Astrocyte of the hippocampus (primary cell): ENCODE results near the gene MMP8.
"Not testable (repeated sequence)": the region's sequence is repeated elsewhere in the genome, so short reads cannot be mapped to it uniquely, and the experiment has no call there.

ENCODE experiments used
- DNase-seq: peaks from one replicate; pipeline ENCODE4 v3.0.0; 2011; ENCODE audit warnings: low read depth, low spot score

The MMP8 gene

GRCh38 chr11:102724904-102725500 lies at the start of gene MMP8:
TSS of gene MMP8 (minus strand) at chr11:102724954. CDS start at chr11:102724855, 99 bp downstream.
- DNase-seq, result peak; percentile 53

DNA sequence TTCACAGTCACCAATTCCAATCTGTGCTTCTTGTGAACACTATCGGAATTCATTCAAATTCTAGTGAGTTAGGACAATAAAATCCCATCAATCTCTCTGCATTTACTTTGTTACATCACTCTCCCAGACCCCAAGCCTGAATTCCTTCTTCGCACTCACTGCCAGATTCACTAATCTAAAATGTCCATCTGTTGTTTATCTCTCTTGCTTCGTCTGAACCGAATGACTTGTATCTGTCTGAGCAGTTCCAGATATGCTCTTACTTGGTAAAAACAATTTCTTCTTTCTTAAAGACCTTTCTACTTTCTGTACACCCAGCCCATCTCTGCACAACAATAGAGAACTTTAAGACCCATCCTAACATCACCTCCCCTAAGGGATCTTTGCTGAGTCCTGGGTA lies 48.6 kb upstream of the MMP8 start:
- DNase-seq, result no peak

- no peak for DNase-seq
These were observed 46.6 kb upstream of the MMP8 start for GRCh38 chr11:102771351-102771750.

DNA sequence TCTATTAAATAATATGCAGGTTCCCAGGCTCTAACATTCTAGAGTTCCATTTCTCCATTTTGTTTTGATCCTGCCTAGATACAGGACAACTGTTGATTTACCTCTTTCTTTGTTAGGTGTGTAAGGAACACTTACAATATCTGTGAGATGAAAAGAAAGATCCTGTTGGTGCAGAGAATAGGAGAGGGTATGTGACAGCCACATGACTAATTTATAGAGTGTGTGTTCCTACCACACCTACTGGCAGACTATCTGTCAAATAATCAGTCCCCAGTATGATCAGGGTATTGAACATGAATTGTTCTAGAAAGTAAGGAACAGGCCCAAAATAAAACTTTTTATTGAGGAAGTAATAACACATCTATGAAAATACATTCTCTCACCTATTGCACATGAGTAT lies 45.4 kb upstream of the MMP8 start:
- no peak for DNase-seq

DNA sequence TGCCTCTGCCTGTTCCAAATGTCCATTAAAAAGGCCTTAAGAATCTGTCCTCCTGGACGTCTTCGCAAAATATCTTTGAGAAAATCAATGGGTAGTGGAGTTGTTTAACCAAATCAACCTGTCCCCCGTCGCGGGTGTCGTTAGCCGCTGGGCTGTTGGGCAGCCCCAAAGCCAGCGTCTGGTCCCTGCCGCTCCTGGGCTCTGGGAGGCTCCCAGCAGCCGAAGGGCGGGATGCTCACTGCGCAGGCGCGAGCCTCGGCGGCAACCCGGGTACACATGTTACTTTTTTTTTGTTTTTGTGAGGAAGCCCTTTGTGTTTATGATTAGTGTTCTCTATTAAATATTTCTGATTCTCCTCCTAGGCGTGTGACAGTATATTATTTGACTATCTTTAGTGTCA lies 43.0 kb upstream of the MMP8 start:
- no peak for DNase-seq

- DNase-seq, result no peak
These were observed 38.7 kb upstream of the MMP8 start for GRCh38 chr11:102763440-102763839.

DNA sequence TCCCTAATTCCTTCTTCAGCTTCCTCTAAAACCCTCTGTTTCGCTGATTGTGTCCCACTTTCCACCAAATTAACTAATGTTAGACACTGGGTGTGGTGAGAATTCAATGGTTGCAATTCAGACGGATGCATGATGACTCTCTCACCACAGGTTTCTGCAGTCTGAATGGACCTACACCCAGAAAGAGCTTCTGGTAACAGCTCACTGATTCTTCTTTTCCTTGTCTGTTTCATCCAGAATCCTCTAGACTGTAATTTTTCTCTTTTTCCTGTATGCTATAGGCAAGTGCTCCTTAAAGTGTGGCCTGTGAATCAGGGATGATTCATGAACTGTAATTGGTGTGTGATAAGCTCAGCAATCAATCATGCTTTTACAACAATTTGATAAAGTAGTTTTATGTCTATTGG lies 37.6 kb upstream of the MMP8 start:
- peak; percentile 37 for DNase-seq

DNA sequence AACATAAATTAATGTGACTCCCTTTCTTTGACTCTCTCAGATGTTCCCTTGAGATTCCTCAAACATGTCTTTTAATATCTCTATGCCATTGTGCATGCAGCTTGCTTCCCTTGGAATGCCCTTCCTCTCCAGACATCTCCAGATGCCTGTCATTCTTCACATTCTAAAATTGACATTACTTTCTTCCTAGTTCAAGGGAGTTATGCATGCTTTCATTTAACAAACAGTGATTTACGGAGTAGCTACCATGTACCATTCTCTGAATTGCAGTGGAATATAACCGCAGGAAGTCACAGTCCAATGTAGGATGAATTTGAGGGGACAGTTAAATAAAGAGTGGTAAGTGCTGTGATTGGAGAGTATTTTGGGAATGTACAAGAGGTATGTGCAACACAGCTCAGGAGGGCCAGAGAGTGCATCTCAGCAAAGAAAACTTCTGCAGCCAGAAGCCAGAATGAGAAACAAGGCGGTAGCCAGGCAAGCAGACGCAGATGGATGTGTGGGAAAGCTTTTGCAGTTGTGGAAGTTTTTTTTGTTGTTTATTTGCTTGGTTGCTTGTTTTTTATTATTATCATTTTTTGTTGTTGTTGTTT lies 37.0 kb upstream of the MMP8 start:
- DNase-seq, result peak; percentile 46

DNA sequence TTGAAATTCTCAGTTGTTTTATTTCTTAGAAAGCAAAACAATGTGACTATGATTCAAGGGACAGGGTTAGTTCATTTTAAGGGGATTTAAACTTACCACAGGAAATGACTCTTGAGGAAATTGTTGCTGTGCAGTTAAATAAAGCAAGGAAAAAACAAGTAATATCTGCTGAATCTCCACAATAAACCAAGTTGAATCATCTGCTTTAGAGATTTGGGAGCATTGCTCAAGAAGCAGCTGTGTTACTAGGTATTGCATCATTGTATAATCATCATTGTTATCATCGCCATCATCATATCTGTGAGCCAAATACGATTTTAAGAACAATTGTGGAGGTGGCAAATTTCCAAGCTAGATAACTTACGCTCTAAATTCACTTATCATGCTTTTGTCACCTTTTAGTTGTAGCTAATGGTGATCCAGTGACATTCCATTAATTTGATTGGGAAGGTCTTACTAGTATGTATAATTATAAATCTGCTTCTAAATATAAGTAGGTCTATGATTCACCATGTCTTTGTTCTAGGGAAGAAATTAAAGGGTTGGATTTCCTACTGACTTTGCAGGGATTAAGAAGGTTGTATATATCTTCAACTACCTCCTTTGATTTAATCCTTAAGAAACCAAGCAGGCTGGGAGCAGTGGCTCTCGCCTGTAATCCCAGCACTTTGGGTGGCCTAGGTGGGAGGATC lies 35.7 kb upstream of the MMP8 start:
- peak; percentile 31 for DNase-seq

GRCh38 chr11:102757823-102758549 lies 33.2 kb upstream of the MMP8 start:
- DNase-seq, result no peak

GRCh38 chr11:102753267-102753666 lies 28.5 kb upstream of the MMP8 start:
- DNase-seq, result no peak

DNA sequence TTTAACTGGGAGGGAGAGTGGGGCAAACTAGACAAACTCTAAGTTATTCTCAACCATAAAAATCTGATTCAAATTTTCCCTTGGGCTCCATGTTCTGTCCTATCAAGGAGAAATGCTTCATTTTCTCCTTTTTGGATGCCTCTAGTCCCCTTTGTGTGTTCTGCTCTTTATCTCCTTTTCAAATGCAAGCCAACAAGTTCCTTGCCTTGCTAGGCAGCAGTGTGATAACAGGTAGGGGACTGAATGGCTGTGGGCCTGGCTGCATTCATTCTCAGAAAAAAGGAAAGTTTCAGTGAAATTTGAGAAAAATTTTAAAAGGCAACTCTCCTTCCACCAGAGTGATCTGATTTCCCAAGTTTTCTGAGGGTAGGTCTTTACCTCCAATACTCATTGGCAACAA lies 26.9 kb upstream of the MMP8 start:
- no peak for DNase-seq

DNA sequence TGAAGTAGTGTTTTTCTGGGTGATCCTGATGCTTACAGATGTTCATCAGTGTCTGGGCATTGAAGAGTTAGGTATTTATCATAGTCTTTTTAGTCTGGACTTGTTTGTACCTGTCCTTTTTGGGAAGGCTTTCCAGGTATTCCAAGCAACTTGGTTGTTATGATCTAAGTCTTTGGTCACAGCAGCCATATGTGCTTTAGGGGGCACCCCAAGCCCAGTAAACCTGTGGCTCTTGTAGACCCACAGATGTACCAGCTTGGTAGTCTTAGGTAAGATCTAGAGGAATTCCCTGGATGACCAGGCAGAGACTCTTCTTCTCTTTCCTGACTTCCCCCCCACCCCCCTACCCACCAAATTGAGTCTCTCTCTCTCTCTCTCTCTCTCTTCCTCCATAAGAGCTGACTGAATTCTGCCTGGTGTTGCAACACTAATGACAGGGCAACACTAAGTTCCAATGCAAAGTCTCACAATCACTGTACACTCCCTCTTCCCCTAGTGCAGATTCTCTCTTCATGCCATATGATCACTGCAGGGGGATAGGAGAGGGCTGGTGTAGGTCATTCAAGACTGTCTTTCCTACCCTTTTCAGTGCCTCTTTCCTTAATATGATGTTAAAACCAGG lies 24.5 kb upstream of the MMP8 start:
- DNase-seq, result no peak

DNA sequence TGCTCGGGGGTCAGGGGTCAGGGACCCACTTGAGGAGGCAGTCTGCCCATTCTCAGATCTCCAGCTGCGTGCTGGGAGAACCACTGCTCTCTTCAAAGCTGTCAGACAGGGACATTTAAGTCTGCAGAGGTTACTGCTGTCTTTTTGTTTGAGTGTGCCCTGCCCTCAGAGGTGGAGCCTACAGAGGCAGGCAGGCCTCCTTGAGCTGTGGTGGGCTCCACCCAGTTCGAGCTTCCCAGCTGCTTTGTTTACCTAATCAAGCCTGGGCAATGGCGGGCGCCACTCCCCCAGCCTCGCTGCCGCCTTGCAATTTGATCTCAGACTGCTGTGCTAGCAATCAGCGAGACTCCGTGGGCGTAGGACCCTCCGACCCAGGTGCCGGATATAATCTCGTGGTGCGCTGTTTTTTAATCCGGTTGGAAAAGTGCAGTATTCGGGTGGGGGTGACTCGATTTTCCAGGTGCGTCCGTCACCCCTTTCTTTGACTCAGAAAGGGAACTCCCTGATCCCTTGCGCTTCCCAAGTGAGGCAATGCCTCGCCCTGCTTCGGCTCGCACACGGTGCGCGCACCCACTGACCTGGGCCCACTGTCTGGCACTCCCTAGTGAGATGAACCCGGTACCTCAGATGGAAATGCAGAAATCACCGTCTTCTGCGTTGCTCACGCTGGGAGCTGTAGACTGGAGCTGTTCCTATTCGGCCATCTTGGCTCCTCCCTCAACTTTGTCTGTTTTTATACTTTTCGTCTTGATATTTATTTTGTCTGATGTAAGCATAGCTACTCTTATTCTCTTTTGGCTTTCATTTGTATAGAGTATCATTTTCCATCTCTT lies 22.2 kb upstream of the MMP8 start:
- DNase-seq, result not testable (repeated sequence)

- no peak for DNase-seq
These were observed 9.9 kb upstream of the MMP8 start for GRCh38 chr11:102734650-102735049.

DNA sequence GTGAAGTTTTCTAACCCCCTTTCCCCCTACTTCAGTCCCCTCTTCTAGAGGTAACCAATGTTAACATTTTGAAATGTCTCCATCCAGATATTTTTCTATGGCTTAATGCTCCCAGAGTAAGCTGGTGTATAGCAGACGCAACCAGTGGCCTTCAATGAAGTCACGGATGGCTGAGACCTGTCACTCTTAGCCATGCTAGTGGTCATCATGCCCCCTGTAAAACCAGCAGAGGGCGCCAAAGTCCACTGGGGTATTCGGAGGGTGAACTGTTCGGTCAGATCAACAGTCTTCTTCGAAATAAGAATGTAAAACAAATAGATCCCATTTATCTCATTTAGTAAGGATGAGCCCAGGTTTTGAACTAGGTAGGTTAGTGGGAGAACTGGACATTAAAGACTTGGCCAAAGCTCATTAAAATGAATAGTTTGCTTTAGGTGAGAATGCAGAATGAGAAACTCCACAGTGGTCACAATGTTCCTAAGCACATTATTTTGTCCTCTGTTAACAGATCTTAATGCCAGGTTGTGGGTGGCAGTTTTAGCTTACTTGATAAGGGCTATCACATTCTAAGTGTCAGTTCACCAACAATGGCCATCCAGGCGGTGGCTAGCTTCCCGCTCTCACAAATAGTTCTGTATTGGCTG lies 8.6 kb upstream of the MMP8 start:
- DNase-seq, result peak; percentile 54

- not testable (repeated sequence) for DNase-seq
These were observed 6.2 kb upstream of the MMP8 start for GRCh38 chr11:102730944-102731343.

GRCh38 chr11:102729849-102730815 lies 5.4 kb upstream of the MMP8 start:
- no peak for DNase-seq

DNA sequence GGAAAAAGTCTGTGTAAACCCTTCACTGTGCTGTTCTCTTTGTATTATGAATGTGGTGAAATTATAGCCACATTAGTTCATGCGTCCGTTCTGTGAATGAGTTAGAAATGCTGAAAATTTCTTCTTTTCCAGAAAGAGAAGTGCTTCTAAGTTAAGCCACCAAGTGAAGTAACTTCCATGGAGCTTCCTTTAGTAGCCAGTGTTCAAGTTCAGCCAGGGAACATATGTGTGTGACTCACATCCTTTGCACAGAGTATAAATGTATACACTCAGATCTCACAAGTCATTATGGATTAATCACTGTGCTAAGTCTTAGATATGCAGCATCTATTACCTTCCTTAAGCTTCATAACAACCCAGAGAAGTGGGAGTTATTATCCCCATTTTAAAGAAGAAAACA lies 3.1 kb upstream of the MMP8 start:
- DNase-seq, result peak; percentile 3
